ENCODE measurements around the gene TP53RK.

The TP53RK gene

DNA sequence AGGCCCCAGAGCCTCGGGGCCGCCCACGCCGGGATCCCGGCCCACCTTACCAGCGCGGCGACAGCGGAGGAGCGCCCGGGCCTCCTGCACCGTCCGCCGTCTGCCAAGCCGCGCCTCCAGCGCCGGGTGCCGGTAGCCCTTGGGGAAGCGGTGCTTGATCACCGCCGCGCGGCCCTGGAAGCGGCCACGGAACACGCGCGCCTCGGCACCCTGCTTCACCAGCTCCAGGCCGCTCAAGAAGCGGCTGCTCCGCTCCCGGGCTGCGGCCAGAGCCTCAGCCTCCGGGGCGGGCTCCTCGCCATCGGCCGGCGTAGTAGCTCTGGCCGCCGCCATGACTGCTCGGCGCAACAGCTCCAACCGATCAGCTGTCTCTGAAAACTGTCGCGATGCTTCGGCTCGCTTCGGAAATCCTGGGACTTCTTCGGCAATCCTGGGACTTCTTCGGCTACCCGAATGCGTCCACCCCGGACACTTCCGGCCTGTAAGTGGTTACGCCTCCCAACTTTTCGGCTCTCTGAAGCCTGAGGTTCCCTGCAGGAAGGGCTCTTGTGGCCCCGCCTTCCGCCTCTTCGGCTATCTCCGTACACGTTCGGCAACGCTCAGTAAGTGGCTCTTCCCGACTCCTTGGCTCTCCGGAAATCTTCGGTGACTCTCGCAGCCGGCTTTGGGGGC, at the start of gene TP53RK:
TP53RK (minus strand) TSS at position 363 of the 672 bp plus-strand sequence; CDS start at position 333, 30 bp downstream.
- peak within 1 kb of the TSS; percentile 91 for H3K4me2 ChIP-seq (ENCODE audit: low read length)
- no peaks in the 10 kb centered on the region for H3K9me3 ChIP-seq (ENCODE audit: insufficient read depth, low read length)
- peak within 1 kb of the TSS; percentile 79 for H2AFZ ChIP-seq (ENCODE audit: low read depth, low read length)
- peaks cover 51% of the 10 kb centered on the region for H3K79me2 ChIP-seq (ENCODE audit: low read length)
- H4K20me1 ChIP-seq (ENCODE audit: insufficient read depth, low read length): peaks cover 31% of the 10 kb centered on the region
- H3K4me1 ChIP-seq (ENCODE audit: low read length): peaks cover 25% of the 10 kb centered on the region
- peak within 1 kb of the TSS; percentile 56 for H3K27ac ChIP-seq (ENCODE audit: low read length)
- TF ChIP-seq EZH2phosphoT487 (IDR thresholded peaks at IDR 0.05; ENCODE audit: low read depth): no peak
- TF ChIP-seq, protein P1, sequence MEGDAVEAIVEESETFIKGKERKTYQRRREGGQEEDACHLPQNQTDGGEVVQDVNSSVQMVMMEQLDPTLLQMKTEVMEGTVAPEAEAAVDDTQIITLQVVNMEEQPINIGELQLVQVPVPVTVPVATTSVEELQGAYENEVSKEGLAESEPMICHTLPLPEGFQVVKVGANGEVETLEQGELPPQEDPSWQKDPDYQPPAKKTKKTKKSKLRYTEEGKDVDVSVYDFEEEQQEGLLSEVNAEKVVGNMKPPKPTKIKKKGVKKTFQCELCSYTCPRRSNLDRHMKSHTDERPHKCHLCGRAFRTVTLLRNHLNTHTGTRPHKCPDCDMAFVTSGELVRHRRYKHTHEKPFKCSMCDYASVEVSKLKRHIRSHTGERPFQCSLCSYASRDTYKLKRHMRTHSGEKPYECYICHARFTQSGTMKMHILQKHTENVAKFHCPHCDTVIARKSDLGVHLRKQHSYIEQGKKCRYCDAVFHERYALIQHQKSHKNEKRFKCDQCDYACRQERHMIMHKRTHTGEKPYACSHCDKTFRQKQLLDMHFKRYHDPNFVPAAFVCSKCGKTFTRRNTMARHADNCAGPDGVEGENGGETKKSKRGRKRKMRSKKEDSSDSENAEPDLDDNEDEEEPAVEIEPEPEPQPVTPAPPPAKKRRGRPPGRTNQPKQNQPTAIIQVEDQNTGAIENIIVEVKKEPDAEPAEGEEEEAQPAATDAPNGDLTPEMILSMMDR (IDR thresholded peaks at IDR 0.05; ENCODE audit: low read depth, low read length): no peak
- no peaks in the 10 kb centered on the region for H3K27me3 ChIP-seq (ENCODE audit: low read depth, low read length)
- H3K36me3 ChIP-seq (replicated peaks; ENCODE audit: low read depth, low read length): peaks cover 31% of the 10 kb centered on the region
- H3K9ac ChIP-seq (ENCODE audit: low read length): peak within 1 kb of the TSS; percentile 77
- peak within 1 kb of the TSS; percentile 79 for H3K4me3 ChIP-seq (ENCODE audit: low read length)

- no peak for TF ChIP-seq EZH2phosphoT487 (IDR thresholded peaks at IDR 0.05; ENCODE audit: low read depth)
- TF ChIP-seq, protein P1 (IDR thresholded peaks at IDR 0.05; ENCODE audit: low read depth, low read length): no peak
- H2AFZ ChIP-seq (ENCODE audit: low read depth, low read length): no peak overlapping the region
- H3K4me2 ChIP-seq (ENCODE audit: low read length): no peak overlapping the region
- no peak overlapping the region for H3K4me3 ChIP-seq (ENCODE audit: low read length)
- no peaks in the 10 kb centered on the region for H3K79me2 ChIP-seq (ENCODE audit: low read length)
- H3K9me3 ChIP-seq (ENCODE audit: insufficient read depth, low read length): no peaks in the 10 kb centered on the region
- no peaks in the 10 kb centered on the region for H3K4me1 ChIP-seq (ENCODE audit: low read length)
- H3K27me3 ChIP-seq (ENCODE audit: low read depth, low read length): peaks cover 33% of the 10 kb centered on the region; the same call in 1 of the 2 replicates
- H4K20me1 ChIP-seq (ENCODE audit: insufficient read depth, low read length): no peaks in the 10 kb centered on the region
- no peak overlapping the region for H3K27ac ChIP-seq (ENCODE audit: low read length)
- no peak overlapping the region for H3K9ac ChIP-seq (ENCODE audit: low read length)
- no peaks in the 10 kb centered on the region for H3K36me3 ChIP-seq (replicated peaks; ENCODE audit: low read depth, low read length)
Measured at GRCh38 chr20:46735436-46735835, 46.2 kb upstream of the TP53RK start.

DNA sequence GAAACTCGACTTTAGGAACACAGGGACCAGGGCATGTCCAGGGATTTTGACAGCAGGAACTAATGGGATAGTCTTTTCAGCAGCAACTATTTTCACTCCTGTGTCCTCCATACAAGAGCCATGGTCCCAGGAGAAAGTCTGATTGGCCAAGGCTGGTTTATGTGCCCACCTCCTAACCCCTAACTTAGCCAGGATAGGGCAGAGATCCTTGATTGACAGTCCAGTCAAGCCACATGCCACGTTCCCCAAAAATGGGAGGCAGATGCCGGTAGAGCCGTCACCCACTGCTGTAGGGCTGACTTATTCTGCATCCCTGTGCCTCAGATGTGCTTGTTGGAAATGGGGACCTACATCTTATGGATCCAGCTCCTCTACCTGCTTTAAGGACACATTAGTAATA, 42.5 kb upstream of the TP53RK start:
- H3K27ac ChIP-seq (ENCODE audit: low read length): no peak overlapping the region
- H3K9me3 ChIP-seq (ENCODE audit: insufficient read depth, low read length): no peaks in the 10 kb centered on the region
- no peak overlapping the region for H3K9ac ChIP-seq (ENCODE audit: low read length)
- no peaks in the 10 kb centered on the region for H4K20me1 ChIP-seq (ENCODE audit: insufficient read depth, low read length)
- H3K4me1 ChIP-seq (ENCODE audit: low read length): peaks cover 1% of the 10 kb centered on the region; the same call in 1 of the 2 replicates
- no peaks in the 10 kb centered on the region for H3K36me3 ChIP-seq (replicated peaks; ENCODE audit: low read depth, low read length)
- no peak overlapping the region for H2AFZ ChIP-seq (ENCODE audit: low read depth, low read length)
- no peaks in the 10 kb centered on the region for H3K79me2 ChIP-seq (ENCODE audit: low read length)
- H3K4me2 ChIP-seq (ENCODE audit: low read length): no peak overlapping the region
- TF ChIP-seq, protein P1 (IDR thresholded peaks at IDR 0.05; ENCODE audit: low read depth, low read length): no peak
- no peak overlapping the region for H3K4me3 ChIP-seq (ENCODE audit: low read length)
- peaks cover 5% of the 10 kb centered on the region; the same call in 1 of the 2 replicates for H3K27me3 ChIP-seq (ENCODE audit: low read depth, low read length)

DNA sequence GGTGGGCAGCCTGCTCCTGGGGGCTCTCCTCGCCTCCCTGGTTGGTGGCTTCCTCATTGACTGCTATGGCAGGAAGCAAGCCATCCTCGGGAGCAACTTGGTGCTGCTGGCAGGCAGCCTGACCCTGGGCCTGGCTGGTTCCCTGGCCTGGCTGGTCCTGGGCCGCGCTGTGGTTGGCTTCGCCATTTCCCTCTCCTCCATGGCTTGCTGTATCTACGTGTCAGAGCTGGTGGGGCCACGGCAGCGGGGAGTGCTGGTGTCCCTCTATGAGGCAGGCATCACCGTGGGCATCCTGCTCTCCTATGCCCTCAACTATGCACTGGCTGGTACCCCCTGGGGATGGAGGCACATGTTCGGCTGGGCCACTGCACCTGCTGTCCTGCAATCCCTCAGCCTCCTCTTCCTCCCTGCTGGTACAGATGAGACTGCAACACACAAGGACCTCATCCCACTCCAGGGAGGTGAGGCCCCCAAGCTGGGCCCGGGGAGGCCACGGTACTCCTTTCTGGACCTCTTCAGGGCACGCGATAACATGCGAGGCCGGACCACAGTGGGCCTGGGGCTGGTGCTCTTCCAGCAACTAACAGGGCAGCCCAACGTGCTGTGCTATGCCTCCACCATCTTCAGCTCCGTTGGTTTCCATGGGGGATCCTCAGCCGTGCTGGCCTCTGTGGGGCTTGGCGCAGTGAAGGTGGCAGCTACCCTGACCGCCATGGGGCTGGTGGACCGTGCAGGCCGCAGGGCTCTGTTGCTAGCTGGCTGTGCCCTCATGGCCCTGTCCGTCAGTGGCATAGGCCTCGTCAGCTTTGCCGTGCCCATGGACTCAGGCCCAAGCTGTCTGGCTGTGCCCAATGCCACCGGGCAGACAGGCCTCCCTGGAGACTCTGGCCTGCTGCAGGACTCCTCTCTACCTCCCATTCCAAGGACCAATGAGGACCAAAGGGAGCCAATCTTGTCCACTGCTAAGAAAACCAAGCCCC, 36.2 kb upstream of the TP53RK start:
- H3K9me3 ChIP-seq (ENCODE audit: insufficient read depth, low read length): peaks cover 7% of the 10 kb centered on the region; the same call in 1 of the 2 replicates
- no peak for TF ChIP-seq EZH2phosphoT487 (IDR thresholded peaks at IDR 0.05; ENCODE audit: low read depth)
- H4K20me1 ChIP-seq (ENCODE audit: insufficient read depth, low read length): no peaks in the 10 kb centered on the region
- no peak overlapping the region for H3K4me3 ChIP-seq (ENCODE audit: low read length)
- no peaks in the 10 kb centered on the region for H3K79me2 ChIP-seq (ENCODE audit: low read length)
- H3K4me1 ChIP-seq (ENCODE audit: low read length): peaks cover 14% of the 10 kb centered on the region
- H3K27ac ChIP-seq (ENCODE audit: low read length): no peak overlapping the region
- H3K36me3 ChIP-seq (replicated peaks; ENCODE audit: low read depth, low read length): no peaks in the 10 kb centered on the region
- H2AFZ ChIP-seq (ENCODE audit: low read depth, low read length): no peak overlapping the region
- H3K9ac ChIP-seq (ENCODE audit: low read length): no peak overlapping the region
- peak overlapping the region; percentile 23; the same call in 1 of the 2 replicates for H3K4me2 ChIP-seq (ENCODE audit: low read length)
- H3K27me3 ChIP-seq (ENCODE audit: low read depth, low read length): no peaks in the 10 kb centered on the region
